ENCODE data around the gene TBC1D14. TPM values are rescaled to one million over a fixed set of nuclear protein-coding genes. Genes with fewer than 3 reads are reported as not detected.

Gene TBC1D14
- total and polyA plus RNA-seq, 5 donors = 20.1 to 44.8 (median 41.3) TPM

DNA sequence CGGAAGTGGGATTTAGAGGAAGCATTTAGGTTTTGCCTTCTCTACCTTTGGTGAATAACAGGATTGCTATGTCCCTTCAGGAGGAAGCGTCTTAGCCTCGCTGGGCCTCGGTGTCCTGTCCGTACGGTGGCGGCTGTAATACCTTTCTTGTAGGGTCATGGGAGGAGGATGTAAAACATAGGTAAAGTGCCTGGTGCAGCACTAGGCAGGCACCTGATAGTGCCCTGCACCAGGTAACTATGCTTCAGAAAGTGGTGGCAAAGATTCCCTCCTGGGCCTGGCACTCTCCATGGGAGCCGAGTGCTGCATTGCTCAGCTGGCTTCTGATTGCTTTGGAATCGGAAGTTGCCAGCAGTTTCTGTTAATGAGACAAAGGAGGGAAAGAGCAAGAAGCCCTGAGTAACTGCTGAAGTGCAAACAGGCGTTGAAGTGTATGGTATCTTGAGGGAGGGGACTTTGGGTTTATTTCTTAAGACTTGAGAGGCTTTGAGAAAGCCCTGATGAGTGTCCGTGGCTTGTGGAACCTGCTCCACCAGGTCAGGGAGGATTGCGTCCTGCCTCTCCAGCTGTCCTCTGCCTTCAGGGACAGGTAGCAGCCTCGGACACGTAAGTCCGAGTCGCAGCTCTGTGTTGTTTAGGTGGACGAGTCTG, 45.8 kb downstream of the TBC1D14 start:
- WGBS = 90% methylated on average over 17 of the region's 17 CpGs
- Histone ChIP-seq H3K4me3 (ENCODE audit: low read length) (no peak overlapping the region), H3K27ac (ENCODE audit: low read length) (no peak overlapping the region), H3K4me1 (ENCODE audit: control insufficient read depth, insufficient read depth, low read length) (no peaks in the 10 kb centered on the region), H3K27me3 (ENCODE audit: control insufficient read depth, insufficient read depth) (no peaks in the 10 kb centered on the region), H3K9me3 (ENCODE audit: control insufficient read depth, low read length) (no peaks in the 10 kb centered on the region)
- intact Hi-C loops (cut with DNase I) = no loop called here
- DNase-seq = no peak
- ATAC-seq = no peak

DNA sequence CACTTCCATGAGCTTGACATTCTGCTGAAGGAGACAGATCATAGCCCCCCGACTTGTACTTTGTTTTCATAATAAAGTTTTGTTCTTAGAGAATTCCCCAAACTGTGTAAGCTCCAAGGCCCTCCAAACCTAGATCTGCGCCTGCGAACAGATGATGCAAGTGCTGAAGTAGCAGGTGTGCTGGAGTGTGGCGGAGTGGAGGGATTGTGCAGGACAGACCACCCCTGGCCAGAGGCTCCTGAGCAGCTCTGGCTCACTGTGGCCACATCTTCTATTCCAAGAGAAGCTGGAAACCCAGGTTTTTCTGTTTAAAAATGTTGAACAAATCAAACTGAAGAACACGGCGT, 46.4 kb downstream of the TBC1D14 start:
- WGBS = 97% methylated on average over 6 of the region's 6 CpGs
- H3K4me1 ChIP-seq (ENCODE audit: control insufficient read depth, insufficient read depth, low read length) = no peaks in the 10 kb centered on the region
- no peak overlapping the region for H3K27ac ChIP-seq (ENCODE audit: low read length)
- ATAC-seq = no peak
- no peaks in the 10 kb centered on the region for H3K27me3 ChIP-seq (ENCODE audit: control insufficient read depth, insufficient read depth)
- H3K4me3 ChIP-seq (ENCODE audit: low read length) = no peak overlapping the region
- intact Hi-C loops (cut with DNase I) = no loop called here
- no peaks in the 10 kb centered on the region for H3K9me3 ChIP-seq (ENCODE audit: control insufficient read depth, low read length)
- DNase-seq = no peak

DNA sequence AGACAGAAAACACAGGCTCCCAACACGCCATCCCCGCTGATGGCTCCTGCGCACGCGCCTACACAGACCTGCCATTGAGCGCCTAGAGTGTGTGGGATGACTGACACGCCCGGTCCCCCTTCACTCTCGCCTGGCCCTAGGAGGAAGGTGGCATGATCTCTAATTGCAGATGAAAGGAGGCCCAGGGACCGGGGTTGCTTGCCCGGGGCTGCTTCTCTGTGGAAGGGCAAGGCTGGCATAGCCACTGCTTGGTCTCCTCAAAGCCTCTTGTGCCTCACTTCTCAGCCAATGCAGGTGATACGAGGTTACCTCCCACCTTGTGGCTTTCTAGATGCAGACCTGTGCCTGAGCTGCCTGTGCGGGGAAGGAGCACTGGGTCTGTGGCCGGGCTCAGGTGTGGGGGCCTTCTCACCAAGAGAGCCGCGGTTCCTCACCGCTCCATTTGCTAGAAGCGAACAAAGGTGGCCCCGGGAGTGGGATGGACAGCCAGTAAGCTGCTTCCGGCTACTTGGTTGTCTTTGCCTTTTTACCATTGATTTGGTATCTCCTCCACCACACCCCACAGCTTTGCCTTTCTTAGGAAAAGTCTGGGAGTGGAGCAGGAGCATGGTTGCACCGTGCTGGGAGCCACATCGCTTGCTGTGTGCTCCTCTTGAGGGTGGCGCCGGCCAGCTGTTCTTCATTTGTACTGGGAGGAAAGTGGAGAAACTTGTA, 47.0 kb downstream of the TBC1D14 start:
- ATAC-seq = no peak
- intact Hi-C loops (cut with DNase I) = no loop called here
- Histone ChIP-seq H3K4me3 (ENCODE audit: low read length) (no peak overlapping the region), H3K27me3 (ENCODE audit: control insufficient read depth, insufficient read depth) (no peaks in the 10 kb centered on the region), H3K27ac (ENCODE audit: low read length) (no peak overlapping the region), H3K9me3 (ENCODE audit: control insufficient read depth, low read length) (no peaks in the 10 kb centered on the region), H3K4me1 (ENCODE audit: control insufficient read depth, insufficient read depth, low read length) (no peaks in the 10 kb centered on the region)
- 90% methylated on average over 24 of the region's 24 CpGs for WGBS
- no peak for DNase-seq

DNA sequence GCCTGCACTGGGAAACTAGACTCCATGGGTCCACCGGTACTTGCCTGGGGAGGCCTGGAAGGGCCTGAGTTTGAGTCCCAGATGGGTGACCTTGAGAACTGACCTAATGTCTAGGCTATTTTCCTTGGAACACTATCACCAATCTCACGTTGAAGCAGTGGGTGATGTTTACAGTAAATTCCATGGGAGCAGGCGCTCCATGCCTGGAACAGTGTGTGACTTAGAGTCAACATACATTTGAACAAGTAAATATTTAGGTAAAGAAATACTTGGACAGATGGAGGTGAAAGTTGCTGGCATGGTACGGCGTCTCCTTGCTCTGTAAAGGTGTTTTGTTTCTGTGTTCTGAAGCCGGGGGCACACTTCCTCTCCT, 47.5 kb downstream of the TBC1D14 start:
- ATAC-seq = no peak
- Histone ChIP-seq H3K4me1 (ENCODE audit: control insufficient read depth, insufficient read depth, low read length) (no peaks in the 10 kb centered on the region), H3K27ac (ENCODE audit: low read length) (no peak overlapping the region), H3K9me3 (ENCODE audit: control insufficient read depth, low read length) (no peaks in the 10 kb centered on the region), H3K4me3 (ENCODE audit: low read length) (no peak overlapping the region), H3K27me3 (ENCODE audit: control insufficient read depth, insufficient read depth) (no peaks in the 10 kb centered on the region)
- WGBS = 82% methylated on average over 6 of the region's 6 CpGs
- intact Hi-C loops (cut with DNase I) = no loop called here
- DNase-seq = no peak

DNA sequence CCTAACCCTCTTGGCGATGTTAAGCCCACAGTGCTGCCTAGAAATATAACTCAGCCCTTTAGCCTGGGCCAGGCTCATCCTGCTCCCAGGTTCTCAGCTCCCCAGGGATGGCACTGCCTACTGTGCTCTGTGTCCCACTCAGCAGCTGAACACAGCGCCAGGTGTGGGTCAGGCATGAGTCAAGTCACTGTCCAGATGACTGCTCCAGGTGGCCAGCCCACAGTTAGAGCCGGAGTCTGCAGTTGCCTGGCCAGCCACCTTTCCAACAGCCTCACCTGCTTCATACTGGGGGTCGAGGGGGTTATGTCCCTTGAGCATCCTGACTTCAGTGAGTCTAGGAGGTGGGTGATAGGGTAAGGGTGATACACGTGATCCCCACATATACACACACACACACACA, 48.4 kb downstream of the TBC1D14 start:
- DNase-seq = no peak
- Histone ChIP-seq H3K9me3 (ENCODE audit: control insufficient read depth, low read length) (no peaks in the 10 kb centered on the region), H3K4me3 (ENCODE audit: low read length) (no peak overlapping the region), H3K27ac (ENCODE audit: low read length) (no peak overlapping the region), H3K27me3 (ENCODE audit: control insufficient read depth, insufficient read depth) (no peaks in the 10 kb centered on the region), H3K4me1 (ENCODE audit: control insufficient read depth, insufficient read depth, low read length) (no peaks in the 10 kb centered on the region)
- ATAC-seq = no peak
- WGBS = 89% methylated on average over 5 of the region's 5 CpGs
- intact Hi-C loops (cut with DNase I) = no loop called here

DNA sequence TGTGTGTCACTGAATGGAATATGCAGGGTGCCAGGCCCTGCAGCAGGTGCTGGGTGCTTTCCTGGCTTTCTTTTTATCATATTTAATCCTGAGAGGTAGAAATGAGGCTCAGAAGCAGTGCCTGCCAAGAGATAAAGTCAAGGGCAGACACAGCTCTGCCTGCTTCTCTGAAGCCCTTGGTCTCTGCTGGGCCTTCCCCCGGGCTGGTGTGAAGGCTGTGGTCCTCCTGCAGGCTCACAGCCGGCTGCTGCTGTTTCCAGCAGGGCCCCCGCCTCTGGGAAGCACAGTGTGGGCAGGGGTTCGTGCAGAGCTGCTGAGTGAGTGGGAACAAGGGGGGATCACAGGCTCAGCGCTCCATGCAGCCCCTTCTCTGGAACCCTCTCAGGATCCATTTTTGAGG, 49.6 kb downstream of the TBC1D14 start:
- Histone ChIP-seq H3K27me3 (ENCODE audit: control insufficient read depth, insufficient read depth) (no peaks in the 10 kb centered on the region), H3K4me1 (ENCODE audit: control insufficient read depth, insufficient read depth, low read length) (no peaks in the 10 kb centered on the region), H3K4me3 (ENCODE audit: low read length) (no peak overlapping the region), H3K27ac (ENCODE audit: low read length) (no peak overlapping the region), H3K9me3 (ENCODE audit: control insufficient read depth, low read length) (no peaks in the 10 kb centered on the region)
- WGBS = 77% methylated on average over 5 of the region's 5 CpGs
- intact Hi-C loops (cut with DNase I) = no loop called here
- DNase-seq (no peak), ATAC-seq (no peak)

DNA sequence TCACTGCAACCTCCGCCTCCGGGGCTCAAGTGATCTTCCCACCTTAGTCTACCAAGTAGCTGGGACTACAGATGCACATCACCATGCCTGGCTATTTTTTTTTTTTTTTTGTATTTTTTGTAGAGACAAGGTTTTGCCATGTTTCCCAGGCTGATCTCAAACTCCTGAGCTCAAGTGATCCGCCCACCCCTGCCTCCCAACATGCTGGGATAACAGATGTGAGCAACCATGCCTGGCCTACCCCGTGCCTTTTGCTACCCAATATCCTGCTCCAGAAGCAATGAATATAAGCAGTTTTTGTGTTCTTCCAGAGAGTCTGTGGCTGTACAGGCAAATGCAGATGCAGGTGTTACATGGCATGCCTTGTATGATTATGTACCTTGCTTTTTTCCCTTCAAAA, 50.5 kb downstream of the TBC1D14 start:
- DNase-seq (no peak), ATAC-seq (no peak)
- Histone ChIP-seq H3K9me3 (ENCODE audit: control insufficient read depth, low read length) (no peaks in the 10 kb centered on the region), H3K4me1 (ENCODE audit: control insufficient read depth, insufficient read depth, low read length) (no peaks in the 10 kb centered on the region), H3K27me3 (ENCODE audit: control insufficient read depth, insufficient read depth) (no peaks in the 10 kb centered on the region), H3K27ac (ENCODE audit: low read length) (no peak overlapping the region), H3K4me3 (ENCODE audit: low read length) (no peak overlapping the region)
- WGBS = 84% methylated on average over 4 of the region's 4 CpGs
- intact Hi-C loops (cut with DNase I) = no loop called here

DNA sequence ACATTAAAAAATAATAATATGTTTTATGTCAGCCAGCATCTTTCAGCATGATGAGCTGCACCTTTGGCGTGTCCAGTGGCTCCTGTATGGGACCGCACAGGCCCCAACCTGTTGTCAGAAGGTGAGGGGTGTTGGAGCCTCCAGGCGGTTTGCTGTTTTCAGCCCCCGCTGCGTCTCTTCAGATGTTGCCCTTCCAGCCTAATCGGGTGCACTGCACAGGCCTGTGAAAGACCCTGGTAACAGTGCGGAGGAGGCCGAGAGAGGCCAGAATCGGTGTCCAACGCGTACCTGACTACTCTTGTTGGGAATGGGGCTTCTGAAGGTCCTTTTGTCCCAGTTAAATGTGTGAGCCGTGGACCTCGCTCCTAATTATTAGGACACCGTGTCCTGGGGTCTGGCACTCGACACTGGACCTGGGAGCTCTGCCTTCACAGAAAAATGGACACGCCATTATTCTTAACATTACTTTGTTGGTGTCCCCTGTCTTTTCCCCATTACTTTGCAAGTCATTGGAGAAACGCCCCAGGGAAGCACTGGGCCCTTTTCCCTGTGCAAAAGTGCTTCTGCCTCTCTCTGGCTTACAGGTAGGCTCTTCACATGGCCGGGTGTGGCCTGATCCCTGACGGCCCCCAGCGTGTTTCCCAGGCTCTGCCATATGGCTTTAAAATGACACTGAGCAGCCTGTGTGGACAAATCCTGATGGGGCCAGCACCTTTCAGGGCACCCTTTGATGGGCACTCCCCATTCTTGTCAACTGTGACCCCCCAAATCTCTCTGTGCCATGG, 51.2 kb downstream of the TBC1D14 start:
- 92% methylated on average over 20 of the region's 20 CpGs for WGBS
- Histone ChIP-seq H3K4me3 (ENCODE audit: low read length) (no peak overlapping the region), H3K9me3 (ENCODE audit: control insufficient read depth, low read length) (no peaks in the 10 kb centered on the region), H3K27ac (ENCODE audit: low read length) (no peak overlapping the region), H3K4me1 (ENCODE audit: control insufficient read depth, insufficient read depth, low read length) (no peaks in the 10 kb centered on the region), H3K27me3 (ENCODE audit: control insufficient read depth, insufficient read depth) (no peaks in the 10 kb centered on the region)
- DNase-seq (no peak), ATAC-seq (no peak)
- intact Hi-C loops (cut with DNase I) = no loop called here

DNA sequence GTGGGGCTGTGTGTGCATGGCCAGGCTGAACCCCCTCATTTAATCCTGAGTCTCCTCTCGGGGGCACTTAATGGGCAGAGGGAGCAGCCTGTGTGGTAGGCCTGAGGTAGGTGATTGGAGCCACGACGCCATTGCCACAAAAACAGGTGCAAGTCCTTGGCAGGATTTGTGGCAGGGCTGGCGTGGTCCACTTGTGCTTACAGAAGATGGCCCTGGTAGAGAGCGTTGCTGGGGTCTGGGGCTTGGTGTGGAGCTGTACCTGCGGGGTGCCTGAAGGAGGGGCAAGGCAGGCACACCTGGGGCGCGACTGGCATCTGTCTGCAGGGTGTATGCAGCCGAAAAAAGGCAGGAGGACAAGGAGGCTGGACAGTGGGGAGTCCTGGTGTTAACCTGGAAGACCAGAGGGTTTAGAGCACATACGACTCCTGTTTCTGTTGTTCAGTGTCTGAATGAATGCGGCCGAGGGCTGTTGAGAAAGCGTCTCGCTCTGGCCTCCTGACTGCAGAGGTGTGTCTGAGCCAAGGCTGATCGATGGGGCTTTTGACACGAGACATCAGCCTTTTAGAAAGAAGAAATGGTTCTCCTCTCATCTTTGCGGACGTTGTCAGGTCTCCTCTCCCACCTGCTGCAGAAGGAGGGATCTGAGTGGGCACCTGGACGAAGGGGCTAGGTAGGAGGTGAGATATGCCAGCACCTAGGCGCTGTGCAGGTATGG, 52.0 kb downstream of the TBC1D14 start:
- Histone ChIP-seq H3K9me3 (ENCODE audit: control insufficient read depth, low read length) (no peaks in the 10 kb centered on the region), H3K4me3 (ENCODE audit: low read length) (no peak overlapping the region), H3K27ac (ENCODE audit: low read length) (no peak overlapping the region), H3K27me3 (ENCODE audit: control insufficient read depth, insufficient read depth) (no peaks in the 10 kb centered on the region), H3K4me1 (ENCODE audit: control insufficient read depth, insufficient read depth, low read length) (no peaks in the 10 kb centered on the region)
- 94% methylated on average over 20 of the region's 20 CpGs for WGBS
- DNase-seq = no peak
- intact Hi-C loops (cut with DNase I) = no loop called here
- no peak for ATAC-seq

DNA sequence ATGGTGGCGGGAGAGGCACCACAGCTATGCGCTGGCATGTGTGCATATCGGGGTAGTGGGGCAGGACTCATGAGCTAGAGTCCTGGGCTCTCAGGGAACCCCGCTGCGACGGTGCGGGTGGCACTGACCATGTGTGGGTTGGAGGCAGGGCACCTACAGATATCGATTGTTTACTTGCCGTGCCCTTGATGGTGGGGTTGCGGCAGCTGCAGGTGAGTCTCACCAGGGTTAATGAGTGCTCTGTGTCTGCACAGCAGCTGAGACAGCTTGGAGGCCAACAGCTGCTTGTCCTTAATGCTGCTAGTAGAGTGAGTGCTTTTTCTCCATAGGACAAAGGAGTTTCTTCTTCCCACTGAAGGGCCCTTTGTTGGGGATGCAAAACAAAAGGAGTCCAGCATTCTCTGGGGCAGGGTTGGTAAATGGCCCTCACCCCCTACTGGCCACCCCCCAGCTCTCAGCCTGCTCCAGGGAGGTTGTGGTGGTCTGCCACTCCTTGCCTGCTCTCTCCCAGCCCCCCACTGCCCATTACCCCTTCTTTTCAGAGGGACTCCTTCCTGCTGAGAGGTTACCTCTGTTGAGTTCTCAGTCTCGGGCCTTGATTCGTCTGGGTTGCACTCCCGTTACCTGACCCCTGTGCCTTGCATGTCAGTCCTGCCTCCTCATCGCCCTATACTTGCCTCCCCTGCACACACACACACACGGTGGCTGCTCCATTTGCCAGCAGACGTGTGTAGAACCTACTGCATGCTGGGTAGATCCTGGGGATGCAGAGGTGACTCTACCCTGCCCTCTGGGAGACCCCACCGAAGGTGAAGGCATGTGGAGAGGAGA, 52.8 kb downstream of the TBC1D14 start:
- Histone ChIP-seq H3K9me3 (ENCODE audit: control insufficient read depth, low read length) (no peaks in the 10 kb centered on the region), H3K4me1 (ENCODE audit: control insufficient read depth, insufficient read depth, low read length) (no peaks in the 10 kb centered on the region), H3K27ac (ENCODE audit: low read length) (no peak overlapping the region), H3K27me3 (ENCODE audit: control insufficient read depth, insufficient read depth) (no peaks in the 10 kb centered on the region), H3K4me3 (ENCODE audit: low read length) (no peak overlapping the region)
- ATAC-seq (peak in 1 of 2 donors; percentile 7), DNase-seq (no peak)
- 85% methylated on average over 17 of the region's 17 CpGs for WGBS
- intact Hi-C loops (cut with DNase I) = no loop called here

Data from right cardiac atrium (tissue), 5 donors.